ENCODE results near the gene TNRC18. TPM values are rescaled to one million over a fixed set of nuclear protein-coding genes. Genes with fewer than 3 reads are reported as not detected.
A peak's percentile ranks its signal among the peaks of the same experiment; 100 is the strongest.

Gene TNRC18
- total and polyA plus RNA-seq, 4 donors = 2.3 to 37.1 (median 20.4) TPM

DNA sequence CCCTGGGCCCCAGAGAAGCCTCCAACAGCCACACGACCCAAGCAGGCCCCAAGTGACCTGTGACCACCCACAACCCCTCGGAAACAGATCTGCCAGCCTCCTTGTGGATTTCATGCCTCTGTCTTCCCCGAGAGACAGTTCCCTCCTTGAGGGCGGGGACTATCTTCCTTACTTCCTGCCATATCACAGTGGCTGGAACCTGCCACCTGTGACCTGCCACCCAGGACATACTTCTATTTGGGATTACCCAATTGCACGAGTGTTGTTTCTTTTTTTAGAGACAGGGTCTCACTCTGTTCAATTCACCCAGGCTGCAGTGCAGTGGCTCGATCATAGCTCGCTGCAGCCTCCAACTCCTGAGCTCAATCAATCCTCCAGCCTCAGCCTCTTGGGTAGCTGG is 25.9 kb downstream of the TNRC18 start:
- peak overlapping the region; percentile 87 to 97 for H3K27ac ChIP-seq (ENCODE audit: low read depth in 1 of 2, low read length in 2 of 2)
- peaks cover 5 to 14% (median 7%) of the 10 kb centered on the region in 4 donors for H3K4me1 ChIP-seq (ENCODE audit: control insufficient read depth in 4 of 4, insufficient read depth in 4 of 4, low read length in 3 of 4)
- H3K27me3 ChIP-seq (ENCODE audit: control insufficient read depth in 4 of 4, insufficient read depth in 4 of 4, low read length in 3 of 4) = no peaks in the 10 kb centered on the region
- no peak overlapping the region for H3K4me3 ChIP-seq (ENCODE audit: low read depth in 1 of 3, low read length in 3 of 3)
- WGBS = 69% methylated on average over 7 of the region's 7 CpGs
- no peaks in the 10 kb centered on the region for H3K9me3 ChIP-seq (ENCODE audit: control insufficient read depth in 4 of 4, low read length in 3 of 4)
- no peak for DNase-seq (ENCODE audit: low spot score)
- TF ChIP-seq FOXA1 (IDR thresholded peaks at IDR 0.05) = no peak
- TF ChIP-seq YY1 (IDR thresholded peaks at IDR 0.05) = no peak
- no peak for TF ChIP-seq RAD21 (IDR thresholded peaks at IDR 0.05)
- TF ChIP-seq HNF4G (IDR thresholded peaks at IDR 0.05) = no peak
- no peak for TF ChIP-seq HNF4A (conservative IDR thresholded peaks at IDR 0.05)
- TF ChIP-seq, protein P1, sequence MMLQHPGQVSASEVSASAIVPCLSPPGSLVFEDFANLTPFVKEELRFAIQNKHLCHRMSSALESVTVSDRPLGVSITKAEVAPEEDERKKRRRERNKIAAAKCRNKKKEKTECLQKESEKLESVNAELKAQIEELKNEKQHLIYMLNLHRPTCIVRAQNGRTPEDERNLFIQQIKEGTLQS (IDR thresholded peaks at IDR 0.05) = no peak
- TF ChIP-seq EGR1 (IDR thresholded peaks at IDR 0.05; ENCODE audit: low read depth in 2 of 2) = no peak
- TF ChIP-seq, protein P2, sequence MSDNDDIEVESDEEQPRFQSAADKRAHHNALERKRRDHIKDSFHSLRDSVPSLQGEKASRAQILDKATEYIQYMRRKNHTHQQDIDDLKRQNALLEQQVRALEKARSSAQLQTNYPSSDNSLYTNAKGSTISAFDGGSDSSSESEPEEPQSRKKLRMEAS (IDR thresholded peaks at IDR 0.05) = no peak
- H3K9ac ChIP-seq (ENCODE audit: low read depth in 1 of 2, low read length in 2 of 2) = no peak overlapping the region
- peaks cover 2 to 14% (median 7%) of the 10 kb centered on the region in 4 donors for H3K36me3 ChIP-seq (ENCODE audit: control insufficient read depth in 4 of 4, insufficient read depth in 3 of 4, low read depth in 1 of 4, low read length in 3 of 4)

- peak overlapping the region; percentile 64 to 76 for H3K9ac ChIP-seq (ENCODE audit: low read depth in 1 of 2, low read length in 2 of 2)
- H3K27ac ChIP-seq (ENCODE audit: low read depth in 1 of 2, low read length in 2 of 2) = peak overlapping the region; percentile 87 to 97
- peak overlapping the region in 2 of 3 donors; percentile 60 to 64 for H3K4me3 ChIP-seq (ENCODE audit: low read depth in 1 of 3, low read length in 3 of 3)
- H3K36me3 ChIP-seq (ENCODE audit: control insufficient read depth in 4 of 4, insufficient read depth in 3 of 4, low read depth in 1 of 4, low read length in 3 of 4) = peaks cover 2 to 16% (median 7%) of the 10 kb centered on the region in 4 donors
- no peaks in the 10 kb centered on the region for H3K9me3 ChIP-seq (ENCODE audit: control insufficient read depth in 4 of 4, low read length in 3 of 4)
- no peak for DNase-seq (ENCODE audit: low spot score)
- H3K4me1 ChIP-seq (ENCODE audit: control insufficient read depth in 4 of 4, insufficient read depth in 4 of 4, low read length in 3 of 4) = peaks cover 5 to 14% (median 7%) of the 10 kb centered on the region in 4 donors
- H3K27me3 ChIP-seq (ENCODE audit: control insufficient read depth in 4 of 4, insufficient read depth in 4 of 4, low read length in 3 of 4) = no peaks in the 10 kb centered on the region
- TF ChIP-seq, protein P2 (IDR thresholded peaks at IDR 0.05) = peak; percentile 7
- TF ChIP-seq TAF1 (conservative IDR thresholded peaks at IDR 0.05) = no peak
- TF ChIP-seq SP1 (IDR thresholded peaks at IDR 0.05) = peak; percentile 63
- TF ChIP-seq HNF4A (conservative IDR thresholded peaks at IDR 0.05) = peak; percentile 21 to 34
- TF ChIP-seq, protein P3, sequence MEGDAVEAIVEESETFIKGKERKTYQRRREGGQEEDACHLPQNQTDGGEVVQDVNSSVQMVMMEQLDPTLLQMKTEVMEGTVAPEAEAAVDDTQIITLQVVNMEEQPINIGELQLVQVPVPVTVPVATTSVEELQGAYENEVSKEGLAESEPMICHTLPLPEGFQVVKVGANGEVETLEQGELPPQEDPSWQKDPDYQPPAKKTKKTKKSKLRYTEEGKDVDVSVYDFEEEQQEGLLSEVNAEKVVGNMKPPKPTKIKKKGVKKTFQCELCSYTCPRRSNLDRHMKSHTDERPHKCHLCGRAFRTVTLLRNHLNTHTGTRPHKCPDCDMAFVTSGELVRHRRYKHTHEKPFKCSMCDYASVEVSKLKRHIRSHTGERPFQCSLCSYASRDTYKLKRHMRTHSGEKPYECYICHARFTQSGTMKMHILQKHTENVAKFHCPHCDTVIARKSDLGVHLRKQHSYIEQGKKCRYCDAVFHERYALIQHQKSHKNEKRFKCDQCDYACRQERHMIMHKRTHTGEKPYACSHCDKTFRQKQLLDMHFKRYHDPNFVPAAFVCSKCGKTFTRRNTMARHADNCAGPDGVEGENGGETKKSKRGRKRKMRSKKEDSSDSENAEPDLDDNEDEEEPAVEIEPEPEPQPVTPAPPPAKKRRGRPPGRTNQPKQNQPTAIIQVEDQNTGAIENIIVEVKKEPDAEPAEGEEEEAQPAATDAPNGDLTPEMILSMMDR (IDR thresholded peaks at IDR 0.05; ENCODE audit: low read depth, low read length, missing input control) = no peak
- TF ChIP-seq YY1 (IDR thresholded peaks at IDR 0.05) = peak; percentile 86
- peak; percentile 48 to 49 for TF ChIP-seq RXRA (IDR thresholded peaks at IDR 0.05)
- TF ChIP-seq EGR1 (IDR thresholded peaks at IDR 0.05; ENCODE audit: low read depth in 2 of 2) = peak in 1 of 2 donors; percentile 24
- peak; percentile 54 to 85 for TF ChIP-seq GABPA (IDR thresholded peaks at IDR 0.05 in 1 of 2, conservative IDR thresholded peaks at IDR 0.05 in 1 of 2)
- TF ChIP-seq JUND (IDR thresholded peaks at IDR 0.05) = no peak
- peak; percentile 24 to 59 for TF ChIP-seq RAD21 (IDR thresholded peaks at IDR 0.05)
- no peak for TF ChIP-seq HNF4G (IDR thresholded peaks at IDR 0.05)
- TF ChIP-seq, protein P4, sequence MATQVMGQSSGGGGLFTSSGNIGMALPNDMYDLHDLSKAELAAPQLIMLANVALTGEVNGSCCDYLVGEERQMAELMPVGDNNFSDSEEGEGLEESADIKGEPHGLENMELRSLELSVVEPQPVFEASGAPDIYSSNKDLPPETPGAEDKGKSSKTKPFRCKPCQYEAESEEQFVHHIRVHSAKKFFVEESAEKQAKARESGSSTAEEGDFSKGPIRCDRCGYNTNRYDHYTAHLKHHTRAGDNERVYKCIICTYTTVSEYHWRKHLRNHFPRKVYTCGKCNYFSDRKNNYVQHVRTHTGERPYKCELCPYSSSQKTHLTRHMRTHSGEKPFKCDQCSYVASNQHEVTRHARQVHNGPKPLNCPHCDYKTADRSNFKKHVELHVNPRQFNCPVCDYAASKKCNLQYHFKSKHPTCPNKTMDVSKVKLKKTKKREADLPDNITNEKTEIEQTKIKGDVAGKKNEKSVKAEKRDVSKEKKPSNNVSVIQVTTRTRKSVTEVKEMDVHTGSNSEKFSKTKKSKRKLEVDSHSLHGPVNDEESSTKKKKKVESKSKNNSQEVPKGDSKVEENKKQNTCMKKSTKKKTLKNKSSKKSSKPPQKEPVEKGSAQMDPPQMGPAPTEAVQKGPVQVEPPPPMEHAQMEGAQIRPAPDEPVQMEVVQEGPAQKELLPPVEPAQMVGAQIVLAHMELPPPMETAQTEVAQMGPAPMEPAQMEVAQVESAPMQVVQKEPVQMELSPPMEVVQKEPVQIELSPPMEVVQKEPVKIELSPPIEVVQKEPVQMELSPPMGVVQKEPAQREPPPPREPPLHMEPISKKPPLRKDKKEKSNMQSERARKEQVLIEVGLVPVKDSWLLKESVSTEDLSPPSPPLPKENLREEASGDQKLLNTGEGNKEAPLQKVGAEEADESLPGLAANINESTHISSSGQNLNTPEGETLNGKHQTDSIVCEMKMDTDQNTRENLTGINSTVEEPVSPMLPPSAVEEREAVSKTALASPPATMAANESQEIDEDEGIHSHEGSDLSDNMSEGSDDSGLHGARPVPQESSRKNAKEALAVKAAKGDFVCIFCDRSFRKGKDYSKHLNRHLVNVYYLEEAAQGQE (IDR thresholded peaks at IDR 0.05) = peak; percentile 54
- TF ChIP-seq, protein P1 (IDR thresholded peaks at IDR 0.05) = no peak
- no peak for TF ChIP-seq ZBTB33 (IDR thresholded peaks at IDR 0.05)
- TF ChIP-seq FOXA2 (IDR thresholded peaks at IDR 0.05) = no peak
- WGBS = 21% methylated on average over 30 of the region's 30 CpGs
Observed at GRCh38 chr7:5396999-5397663, 26.5 kb downstream of the TNRC18 start.

All from liver (tissue), 9 donors.